Stimulated activated naive CD4-positive, alpha-beta T cell (primary cell): Measurements from ENCODE around the gene ALDH5A1.

Experiments used
- DNase-seq, 6 experiments: peaks; one replicate each; lab custom pipeline; 2025; lab: John Stamatoyannopoulos, UW

The ALDH5A1 gene

DNA sequence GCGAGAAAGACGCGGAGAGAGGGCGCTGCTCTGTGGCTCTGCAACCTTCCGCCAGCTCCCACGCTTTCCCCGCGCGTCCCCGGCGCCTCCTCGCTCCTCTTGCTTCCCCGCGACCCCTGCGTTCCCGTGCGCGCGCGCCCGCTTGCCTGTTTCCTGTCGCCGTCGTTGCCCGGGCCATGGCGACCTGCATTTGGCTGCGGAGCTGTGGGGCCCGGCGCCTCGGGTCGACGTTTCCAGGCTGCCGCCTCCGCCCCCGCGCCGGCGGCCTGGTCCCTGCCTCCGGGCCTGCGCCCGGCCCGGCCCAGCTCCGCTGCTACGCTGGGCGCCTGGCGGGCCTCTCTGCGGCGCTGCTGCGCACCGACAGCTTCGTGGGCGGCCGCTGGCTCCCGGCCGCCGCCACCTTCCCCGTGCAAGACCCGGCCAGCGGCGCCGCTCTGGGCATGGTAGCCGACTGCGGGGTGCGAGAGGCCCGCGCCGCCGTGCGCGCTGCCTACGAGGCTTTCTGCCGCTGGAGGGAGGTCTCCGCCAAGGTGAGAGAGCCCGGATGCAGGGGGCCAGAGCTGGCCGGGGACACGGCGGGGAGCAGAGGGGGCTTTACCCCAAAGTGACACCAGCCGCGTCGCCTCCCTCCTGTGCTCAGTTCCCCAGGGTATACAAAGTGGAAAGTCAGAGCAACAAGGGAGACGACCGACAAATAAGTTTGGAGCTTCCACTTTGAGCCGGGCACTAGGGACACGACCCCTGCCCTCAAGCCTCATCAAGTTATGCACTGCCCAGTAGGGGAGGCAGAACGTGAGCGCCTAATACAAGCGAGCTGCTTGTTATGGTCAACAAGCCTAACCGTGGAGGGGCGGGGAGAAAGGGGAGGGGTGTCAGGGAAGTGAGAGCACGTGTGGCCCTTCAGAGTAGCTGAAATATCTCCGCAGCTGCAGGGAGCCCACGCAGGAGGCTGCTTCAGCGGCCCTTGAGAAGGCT is at the start of gene ALDH5A1:
Gene ALDH5A1, plus strand, starts transcription at position 149 of the 975 bp plus-strand sequence. Its CDS starts 28 bp downstream, at position 177.
- DNase-seq, result peak; percentile 69 to 84 (median 77)

- no peak for DNase-seq
These were observed 49.1 kb upstream of the ALDH5A1 start for GRCh38 chr6:24445704-24446103.

- no peak for DNase-seq
These were observed 48.1 kb upstream of the ALDH5A1 start for GRCh38 chr6:24446670-24447069.

- DNase-seq, result no peak
These were observed 46.4 kb upstream of the ALDH5A1 start for GRCh38 chr6:24448396-24448795.

DNA sequence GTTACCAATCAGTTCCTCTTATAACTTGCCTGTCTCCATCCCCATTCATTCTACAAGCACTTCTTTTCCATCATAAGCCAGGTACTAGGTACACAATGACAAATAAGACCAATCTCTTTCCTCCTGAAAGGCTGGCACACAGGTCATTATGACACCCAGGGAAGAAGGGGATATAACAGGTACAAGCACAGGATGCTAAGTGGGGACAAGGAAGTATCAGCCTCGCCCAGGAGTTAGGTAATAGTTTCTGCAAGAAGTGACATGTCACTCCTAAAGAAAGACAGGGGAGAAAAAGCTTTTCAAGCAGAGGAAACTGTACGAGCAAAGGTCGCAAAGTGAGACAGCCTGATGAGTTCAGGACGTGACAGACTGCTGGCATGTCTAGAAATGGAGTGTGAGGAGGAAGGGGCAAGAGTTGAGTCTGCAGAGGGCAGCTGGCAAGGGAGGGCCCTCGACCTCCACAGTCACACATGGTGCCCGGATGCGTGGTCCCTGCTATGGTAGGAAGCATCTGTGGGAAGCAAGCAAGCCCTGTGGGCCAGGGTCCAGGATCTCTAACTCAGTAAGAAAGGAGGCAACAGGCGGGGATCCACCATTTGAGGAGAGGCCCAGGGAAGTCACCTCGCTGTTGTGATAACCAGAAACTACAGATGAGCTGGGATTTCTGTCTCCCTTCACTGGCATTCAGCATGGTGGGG is 45.8 kb upstream of the ALDH5A1 start:
- no peak for DNase-seq

DNA sequence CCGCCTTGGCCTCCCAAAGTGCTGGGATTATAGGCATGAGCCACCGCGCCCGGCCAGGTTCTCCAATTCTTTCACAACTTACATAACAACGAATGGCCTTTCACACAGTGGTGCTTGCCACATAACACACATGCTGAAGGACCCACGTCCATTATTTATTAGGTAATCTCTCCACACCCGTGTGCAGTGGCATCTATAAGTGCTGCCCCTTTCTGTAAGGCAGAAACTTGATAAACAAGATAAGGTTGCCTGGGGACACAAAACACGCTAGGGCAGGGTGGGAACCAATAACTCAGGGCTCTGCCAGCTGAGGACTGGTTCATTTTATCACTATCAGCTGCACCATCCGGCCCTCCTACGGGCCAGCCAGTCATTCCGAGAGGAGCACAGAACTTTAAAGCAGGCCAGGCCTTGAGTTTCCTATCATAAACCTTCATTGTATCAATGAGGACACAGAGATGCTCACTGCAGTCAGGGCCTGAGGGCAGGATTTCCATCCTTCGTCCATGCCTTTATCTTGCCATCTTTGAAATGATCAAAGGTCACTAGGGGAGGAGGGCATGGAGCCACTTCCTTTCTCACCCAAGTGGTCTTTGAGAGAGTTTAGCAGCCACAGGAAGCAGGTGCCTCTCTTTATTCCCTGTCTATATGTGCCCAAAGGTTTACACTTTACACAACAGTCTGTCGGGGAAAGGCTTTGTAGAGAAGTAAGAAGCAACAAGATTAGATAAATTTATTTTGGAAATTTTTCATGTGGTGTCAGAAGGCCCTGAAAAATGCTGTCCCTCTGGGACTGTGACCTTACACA is 43.0 kb upstream of the ALDH5A1 start:
- no peak for DNase-seq

DNA sequence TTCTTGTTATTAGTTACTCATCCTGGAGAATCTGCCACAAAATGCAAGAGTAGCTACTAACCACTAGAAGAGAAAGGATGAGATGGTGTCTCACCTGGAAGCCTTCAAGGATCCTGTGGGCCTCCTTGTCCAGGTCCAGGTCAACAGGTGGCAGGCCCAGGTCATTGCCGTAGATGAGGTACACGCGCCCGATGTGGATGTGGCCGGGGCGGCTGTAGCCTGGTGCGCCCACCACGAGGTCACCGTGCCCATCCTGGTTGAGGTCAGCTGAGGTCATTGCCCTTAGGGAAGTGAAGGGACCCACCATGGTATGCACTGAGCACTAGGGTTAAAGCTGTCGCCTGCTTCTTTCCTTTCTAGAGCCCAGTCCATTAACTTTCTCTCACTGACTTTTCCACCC is 40.8 kb upstream of the ALDH5A1 start:
- no peak for DNase-seq

DNA sequence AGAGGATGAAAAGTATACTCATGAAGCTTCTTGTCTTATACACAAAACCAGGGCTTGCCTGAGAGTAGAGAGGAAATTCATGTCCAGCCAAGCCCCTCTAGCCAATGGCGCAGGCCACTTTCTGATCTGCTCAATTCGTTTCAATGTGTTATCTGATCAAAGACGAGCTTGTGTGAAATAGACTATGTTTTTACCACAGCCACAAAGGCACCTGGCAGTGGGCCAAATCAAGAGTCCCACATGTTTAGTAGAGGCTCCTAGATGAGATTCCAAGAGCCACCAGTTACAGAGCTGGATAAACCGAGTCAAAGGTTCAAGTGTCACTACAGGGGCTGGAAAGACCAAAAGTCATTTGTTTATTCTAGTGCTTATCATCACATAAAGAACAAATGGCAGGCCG is 40.3 kb upstream of the ALDH5A1 start:
- DNase-seq, result no peak

DNA sequence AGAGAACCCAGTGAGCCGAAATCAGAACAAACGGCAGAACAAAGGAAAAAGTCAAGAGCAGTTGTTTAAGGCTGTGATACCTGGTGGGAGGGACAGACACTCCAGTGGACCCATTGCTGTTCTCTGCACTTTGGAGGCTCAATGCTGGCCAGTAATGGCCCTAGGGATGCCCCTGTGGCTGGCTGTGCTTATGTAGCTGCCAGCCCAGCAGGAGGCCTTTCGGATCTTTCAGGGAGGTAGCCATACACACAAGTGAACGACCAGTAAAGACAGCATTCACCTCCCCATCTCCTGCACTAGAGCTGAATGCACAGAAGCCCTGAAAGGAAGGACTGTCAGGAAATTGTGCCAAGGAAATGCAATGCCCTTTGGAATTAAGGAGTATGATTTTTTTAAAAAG is 39.7 kb upstream of the ALDH5A1 start:
- DNase-seq, result no peak

DNA sequence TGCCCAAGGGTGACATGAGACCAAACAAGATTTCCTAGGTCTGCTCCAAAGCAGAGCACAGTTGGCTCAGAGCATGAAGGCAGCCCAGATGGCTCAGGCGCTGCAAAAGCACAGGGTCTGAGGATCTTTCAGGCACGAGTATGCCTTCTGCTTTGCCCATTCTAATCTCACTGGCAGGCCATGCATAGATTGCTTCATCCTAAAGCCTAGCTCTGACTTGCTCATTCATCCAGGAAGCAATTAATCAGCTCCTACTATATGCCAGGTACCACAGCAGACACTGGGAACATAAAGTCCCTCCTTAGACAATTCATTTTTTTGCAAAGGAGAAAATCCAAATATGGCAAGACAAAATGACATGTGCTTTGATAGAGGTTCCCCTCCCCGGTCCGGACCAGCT is 36.6 kb upstream of the ALDH5A1 start:
- DNase-seq, result no peak

- DNase-seq, result no peak
These were observed 35.8 kb upstream of the ALDH5A1 start for GRCh38 chr6:24458941-24459340.

DNA sequence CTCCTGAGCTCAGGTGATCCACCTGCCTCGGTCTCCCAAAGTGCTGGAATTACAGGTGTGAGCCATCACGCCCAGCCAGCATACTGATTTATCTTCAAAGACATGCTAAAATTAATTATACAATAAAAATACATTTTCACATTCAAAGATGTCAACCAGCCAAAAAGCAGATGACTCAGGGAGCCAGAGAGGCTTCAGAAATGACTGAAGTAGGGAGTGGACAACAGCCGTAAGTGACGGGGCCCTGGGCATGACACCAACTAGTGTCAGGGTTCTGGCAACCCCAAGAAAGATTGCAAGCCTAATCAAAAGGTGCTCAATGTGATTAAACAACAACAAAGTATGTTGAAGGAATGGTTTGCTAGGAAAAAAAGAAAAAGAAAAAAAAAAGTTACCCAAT is 33.8 kb upstream of the ALDH5A1 start:
- DNase-seq, result no peak

GRCh38 chr6:24464253-24465038 is 30.3 kb upstream of the ALDH5A1 start:
- DNase-seq, result no peak

DNA sequence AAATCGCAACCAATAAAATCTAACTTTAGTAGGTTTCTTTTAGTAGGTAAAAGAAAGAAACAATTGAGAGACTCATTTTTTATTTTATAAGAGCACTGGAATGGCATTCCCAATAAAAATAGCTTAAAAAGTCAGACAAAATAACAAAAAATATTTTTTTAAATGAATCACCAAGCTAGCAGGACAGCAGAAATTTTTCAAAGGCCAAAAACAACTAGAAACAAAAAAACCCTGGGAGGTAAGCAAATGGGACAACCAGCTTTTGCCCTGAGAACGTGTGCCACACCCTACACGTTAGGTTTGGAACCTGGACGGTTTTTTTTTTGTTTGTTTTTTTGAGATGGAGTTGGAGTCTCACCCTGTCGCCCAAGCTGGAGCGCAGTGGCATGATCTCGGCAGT is 25.0 kb upstream of the ALDH5A1 start:
- no peak for DNase-seq

- no peak for DNase-seq
These were observed 22.6 kb upstream of the ALDH5A1 start for GRCh38 chr6:24472181-24472580.

DNA sequence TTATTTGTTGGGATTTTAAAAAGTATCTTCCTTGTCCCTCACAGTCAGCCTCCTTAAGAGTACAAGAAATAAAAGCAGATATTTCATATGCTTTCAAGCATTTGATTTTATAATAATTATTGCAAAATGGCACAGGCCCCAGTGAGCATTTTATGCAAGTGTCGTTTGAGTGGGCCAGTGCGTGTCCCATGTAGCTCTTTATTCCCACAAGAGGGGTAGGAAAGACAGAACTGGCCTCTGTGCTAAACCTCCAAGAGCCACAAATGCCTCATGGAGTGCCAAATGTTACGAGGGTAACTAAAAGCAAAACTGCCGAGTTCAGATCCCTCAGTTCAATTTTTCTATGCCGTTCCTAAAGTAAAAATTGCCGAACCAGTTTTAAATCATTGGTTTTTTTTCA is 18.1 kb upstream of the ALDH5A1 start:
- DNase-seq, result no peak

GRCh38 chr6:24477070-24477469 is 17.7 kb upstream of the ALDH5A1 start:
- no peak for DNase-seq

DNA sequence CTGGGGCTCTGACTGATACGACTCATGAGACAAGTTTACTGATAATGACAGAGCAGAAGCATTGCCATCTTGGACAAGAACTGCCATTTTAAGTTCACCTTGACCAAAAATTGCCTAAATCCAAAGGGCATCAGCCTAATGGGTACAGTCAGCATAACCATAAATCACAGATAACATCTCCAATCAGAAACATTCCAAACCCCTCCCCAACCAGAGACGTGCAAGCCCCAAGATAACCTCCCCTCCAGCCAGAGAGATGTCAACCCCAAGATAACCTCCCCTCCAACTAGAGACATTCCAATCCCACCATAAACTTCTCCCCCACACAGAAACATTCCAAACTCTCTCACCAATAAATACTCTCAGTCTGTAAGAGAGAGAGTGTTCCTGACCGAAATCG is 15.9 kb upstream of the ALDH5A1 start:
- no peak for DNase-seq

DNA sequence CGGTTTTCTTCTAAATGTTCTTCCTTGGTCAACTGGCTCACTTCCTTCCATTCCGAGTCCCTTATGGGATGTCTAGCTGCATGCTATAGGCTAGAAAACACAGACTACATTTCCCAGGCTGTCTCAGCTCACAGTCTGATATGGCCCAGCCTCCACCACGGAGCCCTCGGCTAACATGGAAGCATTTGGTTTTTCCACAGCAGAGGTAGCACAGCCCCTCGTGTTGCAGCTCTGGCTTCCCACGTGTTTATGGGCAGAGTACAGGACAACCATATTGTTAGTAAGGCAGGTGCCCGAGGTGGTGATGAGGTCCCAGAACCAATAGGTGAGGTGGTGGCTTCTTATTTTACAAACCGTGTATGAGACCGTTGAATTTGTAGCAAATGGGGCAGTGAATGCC is 14.1 kb upstream of the ALDH5A1 start:
- DNase-seq, result no peak

- no peak for DNase-seq
These were observed 13.3 kb upstream of the ALDH5A1 start for GRCh38 chr6:24481449-24481848.

GRCh38 chr6:24484657-24485323 is 10.0 kb upstream of the ALDH5A1 start:
- DNase-seq, result no peak
